Measurements from ENCODE around the gene RANGAP1.

The RANGAP1 gene

DNA sequence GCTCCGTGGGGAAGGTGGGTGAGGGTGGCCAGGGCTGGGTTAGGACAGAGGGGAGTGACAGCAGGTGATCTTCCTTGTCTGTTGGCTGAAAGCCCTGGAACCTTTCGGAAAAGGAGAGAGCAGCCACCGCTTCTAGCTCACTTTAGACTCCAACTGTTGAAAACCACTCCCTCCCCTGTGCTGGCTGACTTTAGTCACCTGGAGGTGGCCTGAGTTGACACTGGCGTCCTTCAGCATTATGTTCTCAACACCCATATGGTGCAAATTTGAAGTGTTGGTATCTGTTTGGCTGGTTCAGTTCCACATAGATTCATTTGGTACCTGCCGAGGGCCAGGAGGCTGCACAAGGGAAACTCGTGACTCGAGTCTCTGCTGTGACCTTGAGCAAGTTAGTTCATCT, 44.2 kb upstream of the RANGAP1 start:
- ATAC-seq = no peak
- TF ChIP-seq ZFP3 (CRISPR knock-in tag; IDR thresholded peaks at IDR 0.05) (no peak), TCF4 (CRISPR knock-in tag; IDR thresholded peaks at IDR 0.05; ENCODE audit: borderline replicate concordance) (no peak), ZFP30 (CRISPR knock-in tag; IDR thresholded peaks at IDR 0.05) (no peak), TOX (CRISPR knock-in tag; IDR thresholded peaks at IDR 0.05; ENCODE audit: borderline replicate concordance) (no peak), ZNF70 (CRISPR knock-in tag; IDR thresholded peaks at IDR 0.05) (no peak), ARNTL (CRISPR knock-in tag; IDR thresholded peaks at IDR 0.05; ENCODE audit: borderline replicate concordance, low read depth) (no peak), ESRRG (CRISPR knock-in tag; IDR thresholded peaks at IDR 0.05) (no peak), ISL1 (CRISPR knock-in tag; IDR thresholded peaks at IDR 0.05) (no peak), CSDC2 (CRISPR knock-in tag; IDR thresholded peaks at IDR 0.05) (no peak), BACH2 (CRISPR knock-in tag; IDR thresholded peaks at IDR 0.05; ENCODE audit: borderline replicate concordance) (no peak), PPARA (CRISPR knock-in tag; IDR thresholded peaks at IDR 0.05; ENCODE audit: borderline replicate concordance) (no peak), ZNF8 (CRISPR knock-in tag; IDR thresholded peaks at IDR 0.05) (no peak), OSR1 (CRISPR knock-in tag; IDR thresholded peaks at IDR 0.05) (no peak)
- TF ChIP-seq, protein P1, sequence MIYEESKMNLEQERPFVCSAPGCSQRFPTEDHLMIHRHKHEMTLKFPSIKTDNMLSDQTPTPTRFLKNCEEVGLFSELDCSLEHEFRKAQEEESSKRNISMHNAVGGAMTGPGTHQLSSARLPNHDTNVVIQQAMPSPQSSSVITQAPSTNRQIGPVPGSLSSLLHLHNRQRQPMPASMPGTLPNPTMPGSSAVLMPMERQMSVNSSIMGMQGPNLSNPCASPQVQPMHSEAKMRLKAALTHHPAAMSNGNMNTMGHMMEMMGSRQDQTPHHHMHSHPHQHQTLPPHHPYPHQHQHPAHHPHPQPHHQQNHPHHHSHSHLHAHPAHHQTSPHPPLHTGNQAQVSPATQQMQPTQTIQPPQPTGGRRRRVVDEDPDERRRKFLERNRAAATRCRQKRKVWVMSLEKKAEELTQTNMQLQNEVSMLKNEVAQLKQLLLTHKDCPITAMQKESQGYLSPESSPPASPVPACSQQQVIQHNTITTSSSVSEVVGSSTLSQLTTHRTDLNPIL (CRISPR knock-in tag; IDR thresholded peaks at IDR 0.05; ENCODE audit: low read depth) = no peak
- TF ChIP-seq, protein P2, sequence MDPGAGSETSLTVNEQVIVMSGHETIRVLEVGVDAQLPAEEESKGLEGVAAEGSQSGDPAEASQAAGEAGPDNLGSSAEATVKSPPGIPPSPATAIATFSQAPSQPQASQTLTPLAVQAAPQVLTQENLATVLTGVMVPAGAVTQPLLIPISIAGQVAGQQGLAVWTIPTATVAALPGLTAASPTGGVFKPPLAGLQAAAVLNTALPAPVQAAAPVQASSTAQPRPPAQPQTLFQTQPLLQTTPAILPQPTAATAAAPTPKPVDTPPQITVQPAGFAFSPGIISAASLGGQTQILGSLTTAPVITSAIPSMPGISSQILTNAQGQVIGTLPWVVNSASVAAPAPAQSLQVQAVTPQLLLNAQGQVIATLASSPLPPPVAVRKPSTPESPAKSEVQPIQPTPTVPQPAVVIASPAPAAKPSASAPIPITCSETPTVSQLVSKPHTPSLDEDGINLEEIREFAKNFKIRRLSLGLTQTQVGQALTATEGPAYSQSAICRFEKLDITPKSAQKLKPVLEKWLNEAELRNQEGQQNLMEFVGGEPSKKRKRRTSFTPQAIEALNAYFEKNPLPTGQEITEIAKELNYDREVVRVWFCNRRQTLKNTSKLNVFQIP (CRISPR knock-in tag; IDR thresholded peaks at IDR 0.05; ENCODE audit: borderline replicate concordance, low read depth) = no peak
- TF ChIP-seq, protein P3, sequence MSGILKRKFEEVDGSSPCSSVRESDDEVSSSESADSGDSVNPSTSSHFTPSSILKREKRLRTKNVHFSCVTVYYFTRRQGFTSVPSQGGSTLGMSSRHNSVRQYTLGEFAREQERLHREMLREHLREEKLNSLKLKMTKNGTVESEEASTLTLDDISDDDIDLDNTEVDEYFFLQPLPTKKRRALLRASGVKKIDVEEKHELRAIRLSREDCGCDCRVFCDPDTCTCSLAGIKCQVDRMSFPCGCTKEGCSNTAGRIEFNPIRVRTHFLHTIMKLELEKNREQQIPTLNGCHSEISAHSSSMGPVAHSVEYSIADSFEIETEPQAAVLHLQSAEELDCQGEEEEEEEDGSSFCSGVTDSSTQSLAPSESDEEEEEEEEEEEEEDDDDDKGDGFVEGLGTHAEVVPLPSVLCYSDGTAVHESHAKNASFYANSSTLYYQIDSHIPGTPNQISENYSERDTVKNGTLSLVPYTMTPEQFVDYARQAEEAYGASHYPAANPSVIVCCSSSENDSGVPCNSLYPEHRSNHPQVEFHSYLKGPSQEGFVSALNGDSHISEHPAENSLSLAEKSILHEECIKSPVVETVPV (CRISPR knock-in tag; IDR thresholded peaks at IDR 0.05) = no peak
- TF ChIP-seq, protein P4, sequence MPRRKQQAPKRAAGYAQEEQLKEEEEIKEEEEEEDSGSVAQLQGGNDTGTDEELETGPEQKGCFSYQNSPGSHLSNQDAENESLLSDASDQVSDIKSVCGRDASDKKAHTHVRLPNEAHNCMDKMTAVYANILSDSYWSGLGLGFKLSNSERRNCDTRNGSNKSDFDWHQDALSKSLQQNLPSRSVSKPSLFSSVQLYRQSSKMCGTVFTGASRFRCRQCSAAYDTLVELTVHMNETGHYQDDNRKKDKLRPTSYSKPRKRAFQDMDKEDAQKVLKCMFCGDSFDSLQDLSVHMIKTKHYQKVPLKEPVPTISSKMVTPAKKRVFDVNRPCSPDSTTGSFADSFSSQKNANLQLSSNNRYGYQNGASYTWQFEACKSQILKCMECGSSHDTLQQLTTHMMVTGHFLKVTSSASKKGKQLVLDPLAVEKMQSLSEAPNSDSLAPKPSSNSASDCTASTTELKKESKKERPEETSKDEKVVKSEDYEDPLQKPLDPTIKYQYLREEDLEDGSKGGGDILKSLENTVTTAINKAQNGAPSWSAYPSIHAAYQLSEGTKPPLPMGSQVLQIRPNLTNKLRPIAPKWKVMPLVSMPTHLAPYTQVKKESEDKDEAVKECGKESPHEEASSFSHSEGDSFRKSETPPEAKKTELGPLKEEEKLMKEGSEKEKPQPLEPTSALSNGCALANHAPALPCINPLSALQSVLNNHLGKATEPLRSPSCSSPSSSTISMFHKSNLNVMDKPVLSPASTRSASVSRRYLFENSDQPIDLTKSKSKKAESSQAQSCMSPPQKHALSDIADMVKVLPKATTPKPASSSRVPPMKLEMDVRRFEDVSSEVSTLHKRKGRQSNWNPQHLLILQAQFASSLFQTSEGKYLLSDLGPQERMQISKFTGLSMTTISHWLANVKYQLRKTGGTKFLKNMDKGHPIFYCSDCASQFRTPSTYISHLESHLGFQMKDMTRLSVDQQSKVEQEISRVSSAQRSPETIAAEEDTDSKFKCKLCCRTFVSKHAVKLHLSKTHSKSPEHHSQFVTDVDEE (CRISPR knock-in tag; IDR thresholded peaks at IDR 0.05) = no peak

DNA sequence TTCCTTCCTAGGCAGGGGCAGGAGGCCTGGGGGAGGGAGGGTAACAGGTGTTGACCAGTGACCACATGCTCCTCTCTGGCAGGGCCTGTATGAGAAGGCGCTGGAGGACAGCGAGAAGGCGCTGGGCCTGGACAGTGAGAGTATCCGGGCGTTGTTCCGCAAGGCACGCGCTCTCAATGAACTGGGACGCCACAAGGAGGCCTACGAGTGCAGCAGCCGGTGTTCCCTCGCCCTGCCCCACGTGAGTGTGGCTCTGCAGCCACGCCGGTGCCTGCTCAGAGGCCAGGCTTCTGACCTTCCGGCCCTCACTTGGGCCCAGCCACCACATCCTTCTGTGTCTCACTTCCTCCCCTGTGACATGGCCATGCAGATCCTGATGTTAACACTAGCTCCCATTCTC, 41.1 kb upstream of the RANGAP1 start:
- no peak for TF ChIP-seq ARNTL (CRISPR knock-in tag; IDR thresholded peaks at IDR 0.05; ENCODE audit: borderline replicate concordance, low read depth)
- no peak for TF ChIP-seq BACH2 (CRISPR knock-in tag; IDR thresholded peaks at IDR 0.05; ENCODE audit: borderline replicate concordance)
- no peak for TF ChIP-seq ZC3H10 (CRISPR knock-in tag; IDR thresholded peaks at IDR 0.05)
- TF ChIP-seq, protein P4 (CRISPR knock-in tag; IDR thresholded peaks at IDR 0.05) = no peak
- no peak for ATAC-seq

DNA sequence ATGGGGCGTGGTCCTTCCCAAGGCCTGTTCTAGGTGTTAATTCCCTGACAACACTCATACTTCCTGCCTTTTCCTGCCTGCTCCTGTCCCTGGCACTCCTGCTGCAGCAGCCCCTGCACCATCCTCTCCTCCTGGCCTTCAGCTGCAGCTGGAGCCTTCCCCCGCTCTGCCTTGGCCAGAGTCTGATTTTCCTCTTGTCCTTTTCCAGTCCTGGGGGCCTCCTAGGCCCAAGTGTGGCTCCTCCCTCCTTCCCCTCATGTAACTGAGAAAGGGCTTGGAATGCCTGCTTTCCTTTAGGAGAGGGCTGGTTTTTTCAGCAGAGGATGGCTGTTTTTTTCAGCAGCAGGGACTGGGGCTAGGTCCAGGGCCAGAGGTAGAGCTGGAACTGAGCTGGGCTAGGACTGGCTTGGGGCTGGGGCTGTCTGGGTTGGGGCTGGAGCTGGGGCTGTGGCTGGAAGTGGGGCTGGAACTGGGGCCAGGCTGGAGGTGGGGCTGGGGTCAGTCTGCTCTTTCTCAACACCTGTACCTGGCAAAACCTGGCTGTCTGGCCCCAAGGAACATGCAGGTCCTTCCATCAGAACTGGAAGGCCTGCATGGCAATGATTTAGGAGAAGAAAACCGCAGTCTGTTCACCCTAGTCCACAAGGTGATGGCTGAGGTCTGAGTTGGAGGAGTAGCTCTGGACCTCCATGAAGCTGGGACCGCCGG, 39.0 kb upstream of the RANGAP1 start:
- TF ChIP-seq ZNF565 (CRISPR knock-in tag; conservative IDR thresholded peaks at IDR 0.05; ENCODE audit: low read depth) (no peak), ZFP30 (CRISPR knock-in tag; IDR thresholded peaks at IDR 0.05) (no peak), ESRRG (CRISPR knock-in tag; IDR thresholded peaks at IDR 0.05) (no peak), PPARA (CRISPR knock-in tag; IDR thresholded peaks at IDR 0.05; ENCODE audit: borderline replicate concordance) (no peak), CSDC2 (CRISPR knock-in tag; IDR thresholded peaks at IDR 0.05) (no peak), TOX (CRISPR knock-in tag; IDR thresholded peaks at IDR 0.05; ENCODE audit: borderline replicate concordance) (no peak)
- TF ChIP-seq, protein P1 (CRISPR knock-in tag; IDR thresholded peaks at IDR 0.05; ENCODE audit: low read depth) = no peak
- TF ChIP-seq, protein P4 (CRISPR knock-in tag; IDR thresholded peaks at IDR 0.05) = no peak
- no peak for ATAC-seq

All from SK-N-SH treated with all-trans-retinoic acid at 6 μM for 48 hours (cell line).